PFSK-1 (cell line): Measurements from ENCODE around the gene ZFYVE9.

Source experiments
- FOXP2 ChIP-seq: optimal IDR thresholded peaks from 2 replicates; pipeline ENCODE3; 2011; ENCODE audit warnings: borderline replicate concordance, control low read depth, inconsistent platforms; ENCODE audit not compliant: insufficient read depth; ENCODE audit errors: extremely low read length, extremely low read depth
- POLR2AphosphoS5 ChIP-seq: IDR thresholded peaks from 2 replicates; pipeline ENCODE4 v1.6.1; 2012; ENCODE audit warnings: low read depth, mild to moderate bottlenecking, control low read depth, low read length, moderate library complexity
- TAF1 ChIP-seq: IDR thresholded peaks from 2 replicates; pipeline ENCODE4 v1.6.1; 2012; ENCODE audit warnings: low read length, control low read depth, borderline replicate concordance; ENCODE audit not compliant: insufficient read depth
- TF ChIP-seq, protein P1 (sequence below), 2 experiments: IDR thresholded peaks; 2 replicates each; pipeline versions ENCODE4 v1.6.1 to v1.8.0; 2011 to 2012; ENCODE audit warnings: low read depth in 2 of 2, low read length in 2 of 2, control low read depth in 1 of 2, inconsistent platforms in 1 of 2, mild to moderate bottlenecking in 1 of 2, moderate library complexity in 1 of 2; ENCODE audit not compliant: insufficient read depth in 1 of 2

DNA sequence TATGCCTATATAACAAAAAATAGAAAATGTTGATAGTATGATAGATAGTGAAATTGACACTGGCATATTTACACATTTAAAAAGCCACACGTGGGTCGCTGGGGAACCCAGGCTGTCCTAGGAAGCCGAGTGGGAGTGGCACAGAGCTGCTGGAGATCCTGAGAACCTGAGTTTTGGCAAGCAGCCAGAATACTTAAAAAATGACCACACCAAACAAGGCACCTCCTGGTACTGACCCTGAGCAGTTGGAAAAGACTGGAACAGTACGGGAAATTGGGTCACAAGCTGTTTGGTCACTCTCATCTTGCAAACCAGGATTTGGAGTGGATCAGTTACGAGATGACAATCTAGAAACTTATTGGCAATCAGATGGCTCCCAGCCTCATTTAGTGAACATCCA is 111.5 kb downstream of the ZFYVE9 start:
- TF ChIP-seq POLR2AphosphoS5 = no peak
- TF ChIP-seq, protein P1, sequence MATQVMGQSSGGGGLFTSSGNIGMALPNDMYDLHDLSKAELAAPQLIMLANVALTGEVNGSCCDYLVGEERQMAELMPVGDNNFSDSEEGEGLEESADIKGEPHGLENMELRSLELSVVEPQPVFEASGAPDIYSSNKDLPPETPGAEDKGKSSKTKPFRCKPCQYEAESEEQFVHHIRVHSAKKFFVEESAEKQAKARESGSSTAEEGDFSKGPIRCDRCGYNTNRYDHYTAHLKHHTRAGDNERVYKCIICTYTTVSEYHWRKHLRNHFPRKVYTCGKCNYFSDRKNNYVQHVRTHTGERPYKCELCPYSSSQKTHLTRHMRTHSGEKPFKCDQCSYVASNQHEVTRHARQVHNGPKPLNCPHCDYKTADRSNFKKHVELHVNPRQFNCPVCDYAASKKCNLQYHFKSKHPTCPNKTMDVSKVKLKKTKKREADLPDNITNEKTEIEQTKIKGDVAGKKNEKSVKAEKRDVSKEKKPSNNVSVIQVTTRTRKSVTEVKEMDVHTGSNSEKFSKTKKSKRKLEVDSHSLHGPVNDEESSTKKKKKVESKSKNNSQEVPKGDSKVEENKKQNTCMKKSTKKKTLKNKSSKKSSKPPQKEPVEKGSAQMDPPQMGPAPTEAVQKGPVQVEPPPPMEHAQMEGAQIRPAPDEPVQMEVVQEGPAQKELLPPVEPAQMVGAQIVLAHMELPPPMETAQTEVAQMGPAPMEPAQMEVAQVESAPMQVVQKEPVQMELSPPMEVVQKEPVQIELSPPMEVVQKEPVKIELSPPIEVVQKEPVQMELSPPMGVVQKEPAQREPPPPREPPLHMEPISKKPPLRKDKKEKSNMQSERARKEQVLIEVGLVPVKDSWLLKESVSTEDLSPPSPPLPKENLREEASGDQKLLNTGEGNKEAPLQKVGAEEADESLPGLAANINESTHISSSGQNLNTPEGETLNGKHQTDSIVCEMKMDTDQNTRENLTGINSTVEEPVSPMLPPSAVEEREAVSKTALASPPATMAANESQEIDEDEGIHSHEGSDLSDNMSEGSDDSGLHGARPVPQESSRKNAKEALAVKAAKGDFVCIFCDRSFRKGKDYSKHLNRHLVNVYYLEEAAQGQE (IDR thresholded peaks at IDR 0.05; ENCODE audit: insufficient read depth in 1 of 2, low read depth in 2 of 2, low read length in 2 of 2) = no peak
- no peak for TF ChIP-seq FOXP2
- TF ChIP-seq TAF1 = no peak
